GM12878 (cell line): ENCODE measurements around the gene PPP1R13B. TPM values are rescaled to one million over a fixed set of nuclear protein-coding genes. Genes with fewer than 3 reads are reported as not detected.

Experiments
- ATAC-seq: fragments of 200-7000 bp; cut with Tn5 transposase; 3 replicates; pipeline ENCODE4 v1.9.1; 2020; ENCODE audit warnings: mild to moderate bottlenecking, moderate library complexity
- BruUV-seq: library from RNA; stranded (reverse); fragments of 400-500 nt; replicated peaks from 2 replicates; lab custom pipeline; 2021; lab: Mats Ljungman, UMichigan
- CTCF ChIA-PET: fragments of 300-600 bp; sonication (Branson Sonifier 250); formaldehyde crosslinking; extraction: SDS; loops from one replicate; lab custom pipeline; 2021; ENCODE audit warnings: inconsistent platforms; lab: Yijun Ruan, JAX
- POLR2A ChIA-PET: fragments of 350-600 bp; formaldehyde crosslinking; extraction: SDS; loops from one replicate; lab custom pipeline; 2021; ENCODE audit warnings: inconsistent platforms; lab: Charles Lee
- RAD21 ChIA-PET: fragments of 300-600 bp; sonication (Branson Sonifier 250); formaldehyde crosslinking; loops from one replicate; lab custom pipeline; 2023; ENCODE audit warnings: antibody characterized with exemption; ENCODE audit not compliant: unreplicated experiment; lab: Charles Lee
- SMC1A ChIA-PET: fragments of 300-600 bp; sonication (Branson Sonifier 250); formaldehyde crosslinking; loops from one replicate; lab custom pipeline; 2023; ENCODE audit not compliant: unreplicated experiment, uncharacterized antibody; lab: Charles Lee
- DNase-seq: peaks from one replicate; pipeline ENCODE4 v3.0.0-alpha.2; 2011; ENCODE audit warnings: low read depth, low spot score
- FAIRE-seq: peaks from 3 replicates; lab custom pipeline; 2011; peaks lifted over from hg19 to GRCh38; lab: Jason Lieb, UNC
- H2AFZ ChIP-seq: 2 replicates; pipeline ENCODE4 v1.6.0; 2011; ENCODE audit warnings: low read depth, low read length, control low read depth; ENCODE audit not compliant: control insufficient read depth
- H3K27ac ChIP-seq: 2 replicates; pipeline ENCODE4 v1.5.1; 2011; ENCODE audit warnings: control low read depth; ENCODE audit not compliant: control insufficient read depth, insufficient read depth
- H3K27me3 ChIP-seq, 2 experiments: replicated peaks in 1 of 2; 2 replicates each; pipeline versions ENCODE4 v1.6.0 to v1.6.1; 2011; ENCODE audit warnings: low read length in 1 of 2; ENCODE audit not compliant: control insufficient read depth in 2 of 2, insufficient read depth in 2 of 2
- H3K36me3 ChIP-seq, 2 experiments: 2 replicates each; pipeline ENCODE4 v1.5.1; 2011; ENCODE audit warnings: low read length in 1 of 2; ENCODE audit not compliant: control insufficient read depth in 2 of 2, insufficient read depth in 2 of 2
- H3K4me1 ChIP-seq: 2 replicates; pipeline ENCODE4 v1.6.1; 2011; ENCODE audit warnings: mild to moderate bottlenecking, low read length, moderate library complexity, mixed read lengths; ENCODE audit not compliant: control insufficient read depth, insufficient read depth
- H3K4me2 ChIP-seq: 2 replicates; pipeline ENCODE4 v1.6.0; 2011; ENCODE audit warnings: control low read depth; ENCODE audit not compliant: control insufficient read depth, insufficient read depth
- H3K4me3 ChIP-seq: fragments of 200-600 bp; sonication (generic); 2 replicates; pipeline ENCODE4 v1.5.1; 2016
- H3K79me2 ChIP-seq: 2 replicates; pipeline ENCODE4 v1.6.0; 2011; ENCODE audit warnings: low read length; ENCODE audit not compliant: control insufficient read depth, insufficient read depth
- H3K9ac ChIP-seq: 2 replicates; pipeline ENCODE4 v1.8.0; 2011; ENCODE audit warnings: low read length, control low read depth, mixed read lengths; ENCODE audit not compliant: control insufficient read depth, insufficient read depth
- H3K9me3 ChIP-seq: replicated peaks from 3 replicates; pipeline ENCODE4 v1.5.1; 2011; ENCODE audit warnings: mild to moderate bottlenecking, low read length; ENCODE audit not compliant: control insufficient read depth, insufficient read depth
- H4K20me1 ChIP-seq: 2 replicates; pipeline ENCODE4 v1.6.0; 2011; ENCODE audit not compliant: control insufficient read depth, insufficient read depth
- BCL3 ChIP-seq: IDR thresholded peaks from 2 replicates; pipeline ENCODE4 v1.6.1; 2011; ENCODE audit warnings: borderline replicate concordance, low read depth, mild to moderate bottlenecking, moderate library complexity, low read length; ENCODE audit not compliant: insufficient read depth, poor library complexity, severe bottlenecking
- CTCF ChIP-seq, 3 experiments: IDR thresholded peaks in 2 of 3; conservative IDR thresholded peaks in 1 of 3; 2 replicates each; pipeline ENCODE4 v1.5.1; 2011; ENCODE audit warnings: low read depth in 3 of 3, low read length in 3 of 3, mild to moderate bottlenecking in 3 of 3, control low read depth in 2 of 3, moderate library complexity in 2 of 3, inconsistent platforms in 1 of 3, mixed read lengths in 1 of 3; ENCODE audit not compliant: control insufficient read depth in 2 of 3, insufficient read depth in 1 of 3; ENCODE audit errors: extremely low read depth in 1 of 3
- HDGF ChIP-seq: fragments of 450-650 bp; IDR thresholded peaks from 2 replicates; pipeline ENCODE4 v1.6.1; 2016; ENCODE audit warnings: antibody characterized with exemption
- HSF1 ChIP-seq: fragments of 150-350 bp; IDR thresholded peaks from 2 replicates; pipeline ENCODE4 v1.6.1; 2014; ENCODE audit warnings: mild to moderate bottlenecking, low read depth, low read length
- PRDM15 ChIP-seq: fragments of 450-650 bp; formaldehyde crosslinking; IDR thresholded peaks from 2 replicates; pipeline ENCODE4 v1.4.0; 2020; ENCODE audit warnings: mild to moderate bottlenecking, moderate library complexity
- RELA ChIP-seq: fragments of 450-650 bp; IDR thresholded peaks from 2 replicates; pipeline ENCODE4 v1.8.0; 2014; ENCODE audit warnings: borderline replicate concordance; ENCODE audit not compliant: partially characterized antibody
- RELB ChIP-seq: fragments of 450-650 bp; IDR thresholded peaks from 2 replicates; pipeline ENCODE4 v1.6.1; 2017; ENCODE audit warnings: low read depth, mild to moderate bottlenecking, moderate library complexity
- SMARCA5 ChIP-seq: fragments of 450-650 bp; IDR thresholded peaks from 2 replicates; pipeline ENCODE4 v1.6.1; 2017; ENCODE audit warnings: mild to moderate bottlenecking
- ZNF24 ChIP-seq: fragments of 450-650 bp; IDR thresholded peaks from 2 replicates; pipeline ENCODE4 v1.6.1; 2017; ENCODE audit warnings: antibody characterized with exemption, mild to moderate bottlenecking
- WGBS: methylation state at CpG from one replicate; pipeline ENCODE4 v1.1.6; 2016; ENCODE audit warnings: low lambda C conversion rate; ENCODE audit not compliant: insufficient replicate concordance, insufficient coverage; ENCODE audit errors: missing lambda C conversion rate; 5-methylcytosine and 5-hydroxymethylcytosine counted together
- in situ Hi-C: fragments of 300-500 bp; cut with MboI; formaldehyde crosslinking; loops from 9 replicates; pipeline ENCODE4 v1.14.3; 2018; ENCODE audit warnings: mixed read lengths
- intact Hi-C: fragments of 100-400 bp; cut with micrococcal nuclease; formaldehyde crosslinking; loops from one replicate; pipeline ENCODE4 v1.14.2; 2022; ENCODE audit not compliant: unreplicated experiment
- polyA plus RNA-seq, 11 experiments: library from polyadenylated mRNA; depleted of rRNA in 4 of 11; unstranded in 6 of 11; stranded (reverse) in 5 of 11; fragments of >200 nt; fragmentation: Nextera tagmentation in 4 of 11; fragmentation: Illumina TruSeq in 1 of 11; extraction: Ambion mirVana in 4 of 11; extraction: Trizol in 1 of 11; gene quantifications; 1 replicate in 1 of 11; 2 replicates in 10 of 11; pipeline versions ENCODE4 v1.2.1 to v1.2.3, GENCODE V29; 2011 to 2016; ENCODE audit warnings: inconsistent platforms in 2 of 11, missing spikeins in 2 of 11, low read depth in 1 of 11
- total RNA-seq, 4 experiments: library from RNA; depleted of rRNA in 3 of 4; stranded (reverse); fragments of >200 nt in 3 of 4; fragmentation: Illumina TruSeq in 1 of 4; extraction: Trizol in 1 of 4; gene quantifications; 2 replicates each; pipeline versions ENCODE4 v1.2.1 to v1.2.3, GENCODE V29; 2013 to 2021

The PPP1R13B gene
- total and polyA plus RNA-seq, 10 of the 15 experiments (the other 5 are each of a cell fraction or from before 2014, with no cell fraction given): 0.16 to 8.1 (median 3.2) TPM

- no peak for TF ChIP-seq PRDM15 (CRISPR knock-in tag)
- TF ChIP-seq, all 136 proteins: peak for 0
Observed at GRCh38 chr14:103818422-103818821, 29.0 kb downstream of the PPP1R13B start (continued).

- FAIRE-seq (no peak), ATAC-seq (no peak), DNase-seq (no peak)
- H3K9ac ChIP-seq: no peak overlapping the region
- no peak overlapping the region for H2AFZ ChIP-seq
- ChIA-PET POLR2A (interaction anchor here (0.6 kb wide), 1 partner anchor 148 kb away, joined by 3 read pairs; no protein-coding TSS in a partner anchor), RAD21 (interaction anchor here (1.9 kb wide), 1 partner anchor 9 kb away, joined by 11 read pairs; no protein-coding TSS in a partner anchor), CTCF (interaction anchor here (1.0 to 2.9 kb wide), 3 partner anchors 9 to 92 kb away, joined by 4 to 17 read pairs (median 11); no protein-coding TSS in a partner anchor), SMC1A (interaction anchor here (1.0 to 1.6 kb wide), 3 partner anchors 9 to 260 kb away, joined by 3 to 15 read pairs (median 4); no protein-coding TSS in a partner anchor)
- H3K4me2 ChIP-seq: no peak overlapping the region
- WGBS: 90% methylated on average over 1 of the region's 1 CpG
- intact Hi-C loops (no loop called here), in situ Hi-C loops (no loop called here)
- H3K27ac ChIP-seq: no peak overlapping the region
- no TSS peak for BruUV-seq
- H3K4me3 ChIP-seq: no peak overlapping the region
- H4K20me1 ChIP-seq: no peaks in the 10 kb centered on the region
- no peaks in the 10 kb centered on the region for H3K27me3 ChIP-seq
- H3K4me1 ChIP-seq: peaks cover 4% of the 10 kb centered on the region
- no peaks in the 10 kb centered on the region for H3K79me2 ChIP-seq
- no peaks in the 10 kb centered on the region for H3K9me3 ChIP-seq
- no peaks in the 10 kb centered on the region for H3K36me3 ChIP-seq
- TF ChIP-seq HDGF (no peak), RELA (no peak), HSF1 (no peak), SMARCA5 (no peak), CTCF (IDR thresholded peaks at IDR 0.05 in 2 of 3, conservative IDR thresholded peaks at IDR 0.05 in 1 of 3; ENCODE audit: control insufficient read depth in 2 of 3, extremely low read depth in 1 of 3, insufficient read depth in 1 of 3, low read depth in 3 of 3, low read length in 3 of 3) (no peak), BCL3 (no peak), RELB (no peak), ZNF24 (no peak)
Observed at GRCh38 chr14:103817595-103817994, 29.8 kb downstream of the PPP1R13B start.
